ENCODE results near the gene S100A14.

S100A14 gene

GRCh38 chr1:153610811-153611301 lies 5.3 kb downstream of the S100A14 start:
- Histone ChIP-seq H3K9me3 (no peaks in the 10 kb centered on the region), H3K27me3 (peaks cover 31% of the 10 kb centered on the region), H3K4me1 (ENCODE audit: control insufficient read depth in 1 of 2, insufficient read depth in 1 of 2, low read depth in 1 of 2, low read length in 1 of 2) (no peaks in the 10 kb centered on the region), H3K36me3 (no peaks in the 10 kb centered on the region), H3K4me3 (ENCODE audit: low read depth in 1 of 2, low read length in 1 of 2) (no peak overlapping the region), H3K27ac (no peak overlapping the region)
- TF ChIP-seq, protein P1, sequence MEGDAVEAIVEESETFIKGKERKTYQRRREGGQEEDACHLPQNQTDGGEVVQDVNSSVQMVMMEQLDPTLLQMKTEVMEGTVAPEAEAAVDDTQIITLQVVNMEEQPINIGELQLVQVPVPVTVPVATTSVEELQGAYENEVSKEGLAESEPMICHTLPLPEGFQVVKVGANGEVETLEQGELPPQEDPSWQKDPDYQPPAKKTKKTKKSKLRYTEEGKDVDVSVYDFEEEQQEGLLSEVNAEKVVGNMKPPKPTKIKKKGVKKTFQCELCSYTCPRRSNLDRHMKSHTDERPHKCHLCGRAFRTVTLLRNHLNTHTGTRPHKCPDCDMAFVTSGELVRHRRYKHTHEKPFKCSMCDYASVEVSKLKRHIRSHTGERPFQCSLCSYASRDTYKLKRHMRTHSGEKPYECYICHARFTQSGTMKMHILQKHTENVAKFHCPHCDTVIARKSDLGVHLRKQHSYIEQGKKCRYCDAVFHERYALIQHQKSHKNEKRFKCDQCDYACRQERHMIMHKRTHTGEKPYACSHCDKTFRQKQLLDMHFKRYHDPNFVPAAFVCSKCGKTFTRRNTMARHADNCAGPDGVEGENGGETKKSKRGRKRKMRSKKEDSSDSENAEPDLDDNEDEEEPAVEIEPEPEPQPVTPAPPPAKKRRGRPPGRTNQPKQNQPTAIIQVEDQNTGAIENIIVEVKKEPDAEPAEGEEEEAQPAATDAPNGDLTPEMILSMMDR (IDR thresholded peaks at IDR 0.05) = no peak

DNA sequence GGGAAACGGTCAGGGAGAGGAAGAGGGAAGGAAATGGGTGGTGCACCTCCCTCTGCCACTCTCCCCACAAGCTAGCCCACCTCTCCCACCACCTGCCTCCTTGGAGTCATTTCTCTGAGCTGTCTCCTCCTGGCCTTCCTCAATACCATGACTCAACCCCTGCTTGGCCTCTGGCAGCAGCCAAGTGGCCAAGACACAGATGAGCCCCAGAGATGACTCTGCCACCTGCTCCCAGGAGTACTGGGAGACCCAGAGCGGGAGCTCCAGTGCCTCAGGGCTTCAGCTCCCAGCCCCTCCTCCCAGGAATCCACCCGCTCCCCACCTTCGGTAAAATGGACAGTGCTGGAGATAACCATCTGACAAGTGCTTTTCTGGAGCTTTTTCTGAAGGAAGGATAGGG lies 5.8 kb downstream of the S100A14 start:
- no peak overlapping the region for H3K4me3 ChIP-seq (ENCODE audit: low read depth in 1 of 2, low read length in 1 of 2)
- TF ChIP-seq, protein P1 (IDR thresholded peaks at IDR 0.05) = no peak
- no peaks in the 10 kb centered on the region for H3K9me3 ChIP-seq
- no peaks in the 10 kb centered on the region for H3K36me3 ChIP-seq
- H3K27ac ChIP-seq = no peak overlapping the region
- H3K27me3 ChIP-seq = peaks cover 36% of the 10 kb centered on the region
- H3K4me1 ChIP-seq (ENCODE audit: control insufficient read depth in 1 of 2, insufficient read depth in 1 of 2, low read depth in 1 of 2, low read length in 1 of 2) = no peaks in the 10 kb centered on the region

GRCh38 chr1:153609585-153609907 lies 6.6 kb downstream of the S100A14 start:
- no peak overlapping the region for H3K4me3 ChIP-seq (ENCODE audit: low read depth in 1 of 2, low read length in 1 of 2)
- H3K9me3 ChIP-seq = no peaks in the 10 kb centered on the region
- no peak overlapping the region for H3K27ac ChIP-seq
- H3K36me3 ChIP-seq = no peaks in the 10 kb centered on the region
- no peaks in the 10 kb centered on the region for H3K4me1 ChIP-seq (ENCODE audit: control insufficient read depth in 1 of 2, insufficient read depth in 1 of 2, low read depth in 1 of 2, low read length in 1 of 2)
- TF ChIP-seq, protein P1 (IDR thresholded peaks at IDR 0.05) = no peak
- H3K27me3 ChIP-seq = peaks cover 44% of the 10 kb centered on the region

GRCh38 chr1:153608742-153609584 lies 7.2 kb downstream of the S100A14 start:
- H3K4me3 ChIP-seq (ENCODE audit: low read depth in 1 of 2, low read length in 1 of 2) = no peak overlapping the region

GRCh38 chr1:153608089-153608682 lies 7.9 kb downstream of the S100A14 start:
- H3K27me3 ChIP-seq = peaks cover 58% of the 10 kb centered on the region
- no peaks in the 10 kb centered on the region for H3K36me3 ChIP-seq
- H3K4me1 ChIP-seq (ENCODE audit: control insufficient read depth in 1 of 2, insufficient read depth in 1 of 2, low read depth in 1 of 2, low read length in 1 of 2) = no peaks in the 10 kb centered on the region
- TF ChIP-seq, protein P1 (IDR thresholded peaks at IDR 0.05) = no peak
- no peaks in the 10 kb centered on the region for H3K9me3 ChIP-seq
- no peak overlapping the region for H3K27ac ChIP-seq
- no peak overlapping the region for H3K4me3 ChIP-seq (ENCODE audit: low read depth in 1 of 2, low read length in 1 of 2)

More at GRCh38 chr1:153608742-153609584, 7.2 kb downstream of the S100A14 start:
- no peaks in the 10 kb centered on the region for H3K4me1 ChIP-seq (ENCODE audit: control insufficient read depth in 1 of 2, insufficient read depth in 1 of 2, low read depth in 1 of 2, low read length in 1 of 2)
- no peaks in the 10 kb centered on the region for H3K9me3 ChIP-seq
- TF ChIP-seq, protein P1 (IDR thresholded peaks at IDR 0.05) = no peak
- H3K27ac ChIP-seq = no peak overlapping the region
- H3K36me3 ChIP-seq = no peaks in the 10 kb centered on the region
- H3K27me3 ChIP-seq = peaks cover 50% of the 10 kb centered on the region

Measured in neutrophil (primary cell).